Prostate gland (tissue), 2 donors: ENCODE results near the gene SLC25A13. TPM values are rescaled to one million over a fixed set of nuclear protein-coding genes. Genes with fewer than 3 reads are reported as not detected.

ENCODE experiments used
- DNase-seq: peaks from one replicate; pipeline ENCODE4 v3.0.0-alpha.2; 2019; ENCODE audit warnings: low spot score
- H3K27ac ChIP-seq, 2 donors: fragments of 200-600 bp; sonication (generic); 2 replicates each; pipeline ENCODE4 v1.5.1; 2017 to 2019
- H3K27me3 ChIP-seq: fragments of 200-600 bp; sonication (generic); replicated peaks from 2 replicates; pipeline ENCODE4 v1.5.1; 2019; ENCODE audit not compliant: insufficient read depth
- H3K36me3 ChIP-seq, 2 donors: fragments of 200-600 bp; sonication (generic); 1 replicate in 1 of 2; 2 replicates in 1 of 2; pipeline versions ENCODE4 v1.5.1 to v1.8.1; 2017 to 2019
- H3K4me1 ChIP-seq: fragments of 200-600 bp; sonication (generic); replicated peaks from 2 replicates; pipeline ENCODE4 v1.5.1; 2019
- H3K4me3 ChIP-seq, 2 donors: fragments of 200-600 bp; sonication (generic); 2 replicates each; pipeline ENCODE4 v1.5.1; 2017 to 2019
- H3K9me3 ChIP-seq: fragments of 200-600 bp; sonication (generic); 2 replicates; pipeline ENCODE4 v1.5.1; 2017
- POLR2A ChIP-seq: fragments of 450-650 bp; IDR thresholded peaks from one replicate; pipeline ENCODE4 v1.6.1; 2016; ENCODE audit warnings: antibody characterized with exemption, mild to moderate bottlenecking
- POLR2AphosphoS5 ChIP-seq: sonication (generic); formaldehyde crosslinking; IDR thresholded peaks from one replicate; pipeline ENCODE4 v1.6.1; 2017; ENCODE audit warnings: antibody characterized with exemption
- WGBS: methylation state at CpG from one replicate; pipeline ENCODE4 v1.1.5; 2018; 5-methylcytosine and 5-hydroxymethylcytosine counted together
- intact Hi-C: fragments of 100-400 bp; cut with DNase I; formaldehyde crosslinking; loops from one replicate; pipeline ENCODE4 v1.14.2; 2022
- total RNA-seq, 2 donors: library from RNA; depleted of rRNA; stranded (reverse); fragments of >200 nt; gene quantifications; one replicate each; pipeline ENCODE4 v1.1.0, GENCODE V29; 2016
- TF ChIP-seq, protein P1 (sequence below), 4 experiments: fragments of 200-600 bp in 2 of 4; fragments of 450-650 bp in 2 of 4; sonication (generic) in 2 of 4; IDR thresholded peaks; 1 replicate in 3 of 4; 2 replicates in 1 of 4; pipeline ENCODE4 v1.5.1; 2016 to 2019; ENCODE audit warnings: antibody characterized with exemption in 4 of 4, mild to moderate bottlenecking in 2 of 4, moderate library complexity in 2 of 4

Gene SLC25A13
- total RNA-seq, 2 donors from 2014 or later: 14.4 to 41.6 TPM

DNA sequence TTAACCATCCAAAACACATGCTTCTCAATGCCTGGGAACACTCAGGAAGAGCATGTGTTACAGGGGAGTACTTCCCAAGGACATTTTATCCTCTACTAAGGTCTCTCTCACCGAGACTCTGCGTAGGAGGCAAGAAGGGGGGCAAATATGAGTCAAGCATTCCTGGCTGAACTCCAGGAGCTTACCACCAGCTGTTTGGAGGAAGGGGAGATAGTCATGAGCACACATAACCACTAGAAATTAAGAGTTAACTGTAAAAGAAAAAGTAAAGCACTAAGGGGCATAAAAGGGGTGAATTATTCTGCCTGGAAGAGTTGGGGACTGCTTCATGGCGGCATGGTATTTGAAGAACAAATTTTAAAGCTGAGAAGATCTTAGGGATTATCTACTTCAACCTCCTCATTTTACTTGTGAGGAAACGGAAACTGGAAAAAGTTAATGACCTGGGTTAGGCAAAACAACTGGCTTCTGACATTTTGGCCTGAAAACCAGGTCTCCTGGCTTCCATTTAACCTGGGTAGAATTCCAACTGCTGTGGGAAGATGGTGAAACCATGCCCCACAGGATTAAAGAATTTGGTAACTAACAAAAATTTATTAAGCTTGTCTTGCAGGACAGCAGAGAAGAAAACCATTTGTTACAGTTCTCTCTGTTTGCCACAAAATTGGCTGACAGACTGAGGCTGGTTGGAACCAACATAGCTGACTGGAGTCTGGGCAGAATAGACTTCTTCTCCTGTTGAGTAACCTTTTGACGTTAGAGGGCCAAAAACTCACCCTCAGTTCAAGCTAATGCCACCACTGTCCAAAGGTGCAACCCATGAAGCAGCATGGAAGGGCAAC, 85.5 kb downstream of the SLC25A13 start:
- Histone ChIP-seq H3K4me1 (no peaks in the 10 kb centered on the region), H3K27ac (no peak overlapping the region), H3K4me3 (no peak overlapping the region), H3K27me3 (no peaks in the 10 kb centered on the region), H3K36me3 (no peaks in the 10 kb centered on the region), H3K9me3 (no peaks in the 10 kb centered on the region)
- 57% methylated on average over 5 of the region's 5 CpGs for WGBS
- no peak for DNase-seq
- intact Hi-C loops: no loop called here
- TF ChIP-seq, protein P1, sequence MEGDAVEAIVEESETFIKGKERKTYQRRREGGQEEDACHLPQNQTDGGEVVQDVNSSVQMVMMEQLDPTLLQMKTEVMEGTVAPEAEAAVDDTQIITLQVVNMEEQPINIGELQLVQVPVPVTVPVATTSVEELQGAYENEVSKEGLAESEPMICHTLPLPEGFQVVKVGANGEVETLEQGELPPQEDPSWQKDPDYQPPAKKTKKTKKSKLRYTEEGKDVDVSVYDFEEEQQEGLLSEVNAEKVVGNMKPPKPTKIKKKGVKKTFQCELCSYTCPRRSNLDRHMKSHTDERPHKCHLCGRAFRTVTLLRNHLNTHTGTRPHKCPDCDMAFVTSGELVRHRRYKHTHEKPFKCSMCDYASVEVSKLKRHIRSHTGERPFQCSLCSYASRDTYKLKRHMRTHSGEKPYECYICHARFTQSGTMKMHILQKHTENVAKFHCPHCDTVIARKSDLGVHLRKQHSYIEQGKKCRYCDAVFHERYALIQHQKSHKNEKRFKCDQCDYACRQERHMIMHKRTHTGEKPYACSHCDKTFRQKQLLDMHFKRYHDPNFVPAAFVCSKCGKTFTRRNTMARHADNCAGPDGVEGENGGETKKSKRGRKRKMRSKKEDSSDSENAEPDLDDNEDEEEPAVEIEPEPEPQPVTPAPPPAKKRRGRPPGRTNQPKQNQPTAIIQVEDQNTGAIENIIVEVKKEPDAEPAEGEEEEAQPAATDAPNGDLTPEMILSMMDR (IDR thresholded peaks at IDR 0.05): no peak
- no peak for TF ChIP-seq POLR2AphosphoS5
- TF ChIP-seq POLR2A: no peak

DNA sequence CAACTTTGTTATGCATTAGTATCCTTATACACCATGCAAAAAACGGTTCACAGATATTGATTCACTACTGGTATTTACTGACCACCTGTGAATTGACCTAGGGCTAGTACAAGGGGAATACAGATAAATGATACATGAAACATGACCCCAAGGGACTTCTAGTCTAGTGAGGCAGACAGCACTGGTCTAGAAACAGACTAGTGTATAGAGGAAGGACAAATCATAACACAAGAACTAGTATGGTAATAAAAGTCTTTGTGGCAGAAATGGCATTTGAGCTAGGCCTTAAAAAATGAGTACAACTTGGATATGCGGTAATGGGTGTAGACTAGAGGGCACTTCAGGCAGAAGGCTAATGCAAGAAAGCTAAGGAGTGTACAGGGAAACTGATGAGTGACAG, 86.6 kb downstream of the SLC25A13 start:
- Histone ChIP-seq H3K4me3 (no peak overlapping the region), H3K4me1 (no peaks in the 10 kb centered on the region), H3K27me3 (no peaks in the 10 kb centered on the region), H3K27ac (no peak overlapping the region), H3K36me3 (no peaks in the 10 kb centered on the region), H3K9me3 (no peaks in the 10 kb centered on the region)
- intact Hi-C loops: no loop called here
- DNase-seq: no peak
- 74% methylated on average over 2 of the region's 2 CpGs for WGBS
- TF ChIP-seq, protein P1 (IDR thresholded peaks at IDR 0.05): no peak
- TF ChIP-seq POLR2A (no peak), POLR2AphosphoS5 (no peak)

DNA sequence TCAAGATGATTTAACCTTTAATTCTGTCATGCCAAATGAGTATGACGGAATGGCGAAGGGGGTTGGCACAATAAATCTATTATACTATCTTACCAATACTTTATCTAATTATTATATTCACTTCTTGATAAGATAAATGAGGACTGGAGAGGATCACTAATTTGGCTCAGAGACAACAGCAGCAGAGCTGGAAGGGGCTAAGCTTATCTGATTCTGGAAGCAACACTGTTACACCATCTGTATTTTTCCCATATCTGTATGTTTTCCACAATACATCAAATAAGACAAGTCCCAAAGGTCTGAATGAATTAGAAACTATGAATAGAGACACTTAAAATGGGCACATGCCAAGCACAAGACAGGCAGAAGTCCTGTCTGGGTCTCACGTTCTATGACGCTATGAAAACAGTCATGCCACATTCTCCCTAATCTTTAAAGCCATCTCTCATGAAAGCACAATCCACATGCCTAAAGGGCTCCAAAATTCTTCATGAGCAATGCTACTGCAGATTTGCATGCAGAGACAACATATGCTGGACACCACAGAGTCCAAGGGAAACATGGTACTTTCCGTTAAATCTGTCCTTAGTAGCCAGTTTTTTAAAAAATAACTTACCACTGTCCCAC, 88.3 kb downstream of the SLC25A13 start:
- TF ChIP-seq, protein P1 (IDR thresholded peaks at IDR 0.05): no peak
- TF ChIP-seq POLR2AphosphoS5 (no peak), POLR2A (no peak)
- intact Hi-C loops: no loop called here
- no peaks in the 10 kb centered on the region for H3K4me1 ChIP-seq
- DNase-seq: no peak
- no peak overlapping the region for H3K4me3 ChIP-seq
- no peaks in the 10 kb centered on the region for H3K36me3 ChIP-seq
- H3K27me3 ChIP-seq: no peaks in the 10 kb centered on the region
- H3K9me3 ChIP-seq: no peaks in the 10 kb centered on the region
- 96% methylated on average over 5 of the region's 5 CpGs for WGBS
- H3K27ac ChIP-seq: no peak overlapping the region

DNA sequence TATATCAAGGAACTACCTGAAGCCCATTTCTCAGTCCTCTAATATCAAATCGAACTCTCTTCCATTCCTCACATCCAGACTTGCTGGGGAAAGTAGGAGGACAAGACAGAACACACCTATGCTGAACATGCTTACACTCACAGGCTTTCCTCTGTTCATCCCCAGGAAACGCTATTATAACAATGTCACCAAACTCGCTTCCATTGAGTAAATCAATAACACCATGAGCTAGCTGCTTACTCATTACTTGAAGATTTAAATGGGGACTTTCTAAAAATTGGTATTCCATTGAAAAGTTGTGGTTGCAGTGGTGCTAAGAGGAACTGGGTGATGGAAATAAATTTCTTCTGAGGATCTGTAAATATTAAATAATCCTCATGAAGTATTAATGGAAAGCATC, 88.8 kb downstream of the SLC25A13 start:
- H3K27ac ChIP-seq: no peak overlapping the region
- no peak for DNase-seq
- H3K36me3 ChIP-seq: no peaks in the 10 kb centered on the region
- intact Hi-C loops: no loop called here
- no peaks in the 10 kb centered on the region for H3K9me3 ChIP-seq
- H3K27me3 ChIP-seq: no peaks in the 10 kb centered on the region
- H3K4me3 ChIP-seq: no peak overlapping the region
- 89% methylated on average over 3 of the region's 3 CpGs for WGBS
- H3K4me1 ChIP-seq: no peaks in the 10 kb centered on the region
- TF ChIP-seq POLR2AphosphoS5: no peak
- TF ChIP-seq, protein P1 (IDR thresholded peaks at IDR 0.05): no peak
- TF ChIP-seq POLR2A: no peak

DNA sequence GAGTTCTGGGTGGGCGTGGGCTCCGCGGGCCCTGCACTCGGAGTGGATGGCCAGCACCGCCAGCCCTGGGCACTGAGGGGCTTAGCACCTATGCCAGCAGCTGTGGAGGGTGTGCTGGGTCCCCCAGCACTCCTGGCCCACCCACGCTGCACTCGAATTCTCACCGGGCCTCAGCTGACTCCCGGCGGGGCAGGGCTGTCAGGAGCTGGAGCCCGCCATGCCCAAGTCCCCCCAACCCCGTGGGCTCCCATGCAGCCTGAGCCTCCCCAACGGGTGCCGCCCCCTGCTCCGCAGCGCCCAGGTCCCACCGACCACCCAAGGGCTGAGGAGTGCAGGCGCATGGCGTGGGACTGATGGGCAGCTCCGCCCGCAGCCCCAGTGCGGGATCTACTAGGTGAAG, 93.1 kb downstream of the SLC25A13 start:
- TF ChIP-seq, protein P1 (IDR thresholded peaks at IDR 0.05): no peak
- no peak for TF ChIP-seq POLR2AphosphoS5
- TF ChIP-seq POLR2A: no peak
- Histone ChIP-seq H3K4me3 (no peak overlapping the region), H3K9me3 (no peaks in the 10 kb centered on the region), H3K27me3 (no peaks in the 10 kb centered on the region), H3K36me3 (no peaks in the 10 kb centered on the region), H3K4me1 (no peaks in the 10 kb centered on the region), H3K27ac (no peak overlapping the region)
- WGBS: over 99% methylated on average over 16 of the region's 22 CpGs
- intact Hi-C loops: no loop called here
- DNase-seq: no peak
